ENCODE results near the gene PTPRM.

DNA sequence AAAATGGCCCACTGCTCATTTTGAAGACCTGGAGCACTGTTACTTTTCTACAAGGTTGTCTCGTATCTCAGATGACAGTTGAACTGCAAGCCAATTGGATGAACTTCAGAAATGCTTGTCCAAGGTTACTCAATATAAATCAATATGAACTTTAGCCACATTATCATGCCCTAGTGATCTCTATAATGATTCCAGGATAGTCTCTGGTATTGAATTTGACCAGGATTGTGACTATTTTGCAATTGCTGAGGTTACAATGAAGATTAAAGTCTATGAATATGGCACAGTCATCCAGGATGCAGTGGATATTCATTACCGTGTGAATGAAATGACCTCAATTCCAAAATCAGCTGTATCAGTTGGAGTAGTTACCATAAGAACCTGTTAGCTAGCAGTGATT lies 846.1 kb downstream of the PTPRM start:
- TF ChIP-seq, protein P1, sequence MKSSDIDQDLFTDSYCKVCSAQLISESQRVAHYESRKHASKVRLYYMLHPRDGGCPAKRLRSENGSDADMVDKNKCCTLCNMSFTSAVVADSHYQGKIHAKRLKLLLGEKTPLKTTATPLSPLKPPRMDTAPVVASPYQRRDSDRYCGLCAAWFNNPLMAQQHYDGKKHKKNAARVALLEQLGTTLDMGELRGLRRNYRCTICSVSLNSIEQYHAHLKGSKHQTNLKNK (CRISPR knock-in tag; IDR thresholded peaks at IDR 0.05): no peak
- TF ChIP-seq, protein P2, sequence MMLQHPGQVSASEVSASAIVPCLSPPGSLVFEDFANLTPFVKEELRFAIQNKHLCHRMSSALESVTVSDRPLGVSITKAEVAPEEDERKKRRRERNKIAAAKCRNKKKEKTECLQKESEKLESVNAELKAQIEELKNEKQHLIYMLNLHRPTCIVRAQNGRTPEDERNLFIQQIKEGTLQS (CRISPR knock-in tag; conservative IDR thresholded peaks at IDR 0.05): no peak
- no peak for TF ChIP-seq STAT6 (CRISPR knock-in tag; conservative IDR thresholded peaks at IDR 0.05; ENCODE audit: low read depth)
- no peak for TF ChIP-seq CTCF (IDR thresholded peaks at IDR 0.05)
- no peak for TF ChIP-seq ATF1 (CRISPR knock-in tag; IDR thresholded peaks at IDR 0.05)
- TF ChIP-seq CREM (CRISPR knock-in tag; IDR thresholded peaks at IDR 0.05): no peak
- TF ChIP-seq ZNF416 (CRISPR knock-in tag; IDR thresholded peaks at IDR 0.05): no peak
- TF ChIP-seq RELA (CRISPR knock-in tag; IDR thresholded peaks at IDR 0.05; ENCODE audit: borderline replicate concordance): no peak
- TF ChIP-seq, protein P3, sequence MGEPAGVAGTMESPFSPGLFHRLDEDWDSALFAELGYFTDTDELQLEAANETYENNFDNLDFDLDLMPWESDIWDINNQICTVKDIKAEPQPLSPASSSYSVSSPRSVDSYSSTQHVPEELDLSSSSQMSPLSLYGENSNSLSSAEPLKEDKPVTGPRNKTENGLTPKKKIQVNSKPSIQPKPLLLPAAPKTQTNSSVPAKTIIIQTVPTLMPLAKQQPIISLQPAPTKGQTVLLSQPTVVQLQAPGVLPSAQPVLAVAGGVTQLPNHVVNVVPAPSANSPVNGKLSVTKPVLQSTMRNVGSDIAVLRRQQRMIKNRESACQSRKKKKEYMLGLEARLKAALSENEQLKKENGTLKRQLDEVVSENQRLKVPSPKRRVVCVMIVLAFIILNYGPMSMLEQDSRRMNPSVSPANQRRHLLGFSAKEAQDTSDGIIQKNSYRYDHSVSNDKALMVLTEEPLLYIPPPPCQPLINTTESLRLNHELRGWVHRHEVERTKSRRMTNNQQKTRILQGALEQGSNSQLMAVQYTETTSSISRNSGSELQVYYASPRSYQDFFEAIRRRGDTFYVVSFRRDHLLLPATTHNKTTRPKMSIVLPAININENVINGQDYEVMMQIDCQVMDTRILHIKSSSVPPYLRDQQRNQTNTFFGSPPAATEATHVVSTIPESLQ (CRISPR knock-in tag; IDR thresholded peaks at IDR 0.05): no peak
